ENCODE data around the gene OR2T10. TPM values are rescaled to one million over a fixed set of nuclear protein-coding genes. Genes with fewer than 3 reads are reported as not detected.
"Not testable (repeated sequence)": the region's sequence is repeated elsewhere in the genome, so short reads cannot be mapped to it uniquely, and the experiment has no call there.

OR2T10 gene
- total and polyA plus RNA-seq, 2 of the 4 experiments (the other 2 are of a cell fraction) = not detected

DNA sequence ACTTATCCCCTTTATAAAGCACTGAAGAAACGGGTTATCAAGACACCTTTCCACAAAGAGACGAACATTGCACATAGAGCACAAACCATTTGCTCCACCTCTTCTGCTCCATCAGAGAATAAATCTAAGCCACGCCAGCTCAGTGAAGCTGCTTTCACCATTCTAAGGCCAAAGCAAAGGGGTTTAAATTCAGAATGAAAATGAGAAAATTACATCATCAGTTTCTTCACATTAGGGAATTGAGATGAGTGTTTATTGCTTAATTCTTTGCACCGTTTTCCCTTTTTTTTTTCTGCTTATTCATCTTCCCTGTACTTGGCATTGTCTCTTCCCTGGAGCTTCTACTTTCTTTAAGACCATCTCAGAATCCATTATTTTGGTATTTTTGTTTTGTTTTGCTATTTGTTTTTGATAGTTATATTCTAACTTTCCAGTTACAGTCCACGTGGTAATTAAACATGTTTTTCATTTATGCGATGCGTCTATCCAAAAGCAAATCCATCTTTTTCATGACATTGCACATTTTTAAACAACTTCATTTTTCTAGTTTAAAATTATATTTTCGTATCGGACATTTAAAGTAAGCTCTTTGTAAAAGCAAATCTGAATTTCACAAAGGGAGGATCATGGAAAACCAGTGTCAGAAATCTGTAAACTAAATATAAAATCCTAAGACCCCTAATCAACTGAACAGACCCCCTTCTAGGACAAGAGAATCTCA, 21.1 kb downstream of the OR2T10 start:
- TF ChIP-seq MAZ (IDR thresholded peaks at IDR 0.05; ENCODE audit: borderline replicate concordance, low read depth, low read length) = no peak
- TF ChIP-seq, protein P1, sequence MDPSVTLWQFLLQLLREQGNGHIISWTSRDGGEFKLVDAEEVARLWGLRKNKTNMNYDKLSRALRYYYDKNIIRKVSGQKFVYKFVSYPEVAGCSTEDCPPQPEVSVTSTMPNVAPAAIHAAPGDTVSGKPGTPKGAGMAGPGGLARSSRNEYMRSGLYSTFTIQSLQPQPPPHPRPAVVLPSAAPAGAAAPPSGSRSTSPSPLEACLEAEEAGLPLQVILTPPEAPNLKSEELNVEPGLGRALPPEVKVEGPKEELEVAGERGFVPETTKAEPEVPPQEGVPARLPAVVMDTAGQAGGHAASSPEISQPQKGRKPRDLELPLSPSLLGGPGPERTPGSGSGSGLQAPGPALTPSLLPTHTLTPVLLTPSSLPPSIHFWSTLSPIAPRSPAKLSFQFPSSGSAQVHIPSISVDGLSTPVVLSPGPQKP (IDR thresholded peaks at IDR 0.05; ENCODE audit: borderline replicate concordance, low read depth, low read length) = no peak
- Histone ChIP-seq H4K8ac (ENCODE audit: low read depth in 2 of 2, low read length in 2 of 2) (no peak overlapping the region), H3K79me1 (ENCODE audit: low read depth in 1 of 2, low read length in 2 of 2) (no peaks in the 10 kb centered on the region), H2BK120ac (ENCODE audit: low read depth, low read length) (no peak overlapping the region), H3K36me3 (ENCODE audit: control insufficient read depth, insufficient read depth, low read length) (no peaks in the 10 kb centered on the region), H3K4me2 (ENCODE audit: low read depth, low read length) (no peak overlapping the region), H4K91ac (ENCODE audit: insufficient read depth, low read depth, low read length) (no peak overlapping the region), H3K9me1 (ENCODE audit: insufficient read depth, low read length) (no peaks in the 10 kb centered on the region), H3K18ac (ENCODE audit: low read depth, low read length) (no peak overlapping the region), H3K4me1 (ENCODE audit: control insufficient read depth, insufficient read depth, low read length) (no peaks in the 10 kb centered on the region), H3K9ac (ENCODE audit: low read depth, low read length) (no peak overlapping the region), H3K14ac (replicated peaks; ENCODE audit: low read depth, low read length) (no peak overlapping the region), H3K27ac (ENCODE audit: insufficient read depth, low read length) (no peak overlapping the region), H3K23ac (ENCODE audit: low read depth, low read length) (no peak overlapping the region), H3K9me3 (ENCODE audit: control insufficient read depth, insufficient read depth, low read length) (no peaks in the 10 kb centered on the region), H2BK5ac (ENCODE audit: low read depth, low read length, poor library complexity, severe bottlenecking) (no peak overlapping the region), H2AFZ (replicated peaks; ENCODE audit: low read length, poor library complexity) (no peak overlapping the region), H4K20me1 (ENCODE audit: insufficient read depth, low read length) (no peaks in the 10 kb centered on the region), H3K4me3 (ENCODE audit: insufficient read depth, low read depth, low read length) (no peak overlapping the region), H2BK15ac (ENCODE audit: low read depth, low read length) (no peak overlapping the region), H3K27me3 (ENCODE audit: control insufficient read depth, insufficient read depth, low read length) (no peaks in the 10 kb centered on the region), H3K4ac (ENCODE audit: low read depth, low read length) (no peak overlapping the region), H3K56ac (ENCODE audit: extremely low read depth, insufficient read depth, low read length) (no peak overlapping the region), H2AK9ac (replicated peaks; ENCODE audit: low read depth, low read length, poor library complexity) (no peak overlapping the region), H2AK5ac (ENCODE audit: low read depth, low read length) (no peak overlapping the region), H2BK20ac (ENCODE audit: low read depth, low read length) (no peak overlapping the region), H4K5ac (ENCODE audit: low read depth, low read length) (no peak overlapping the region)
- ChIA-PET POLR2A (ENCODE audit: unreplicated experiment) (no interaction called here), CTCF (no interaction called here)
- no peak for ATAC-seq (ENCODE audit: low read depth)
- in situ Hi-C loops (cut with MboI; ENCODE audit: low sequenced_read_pairs) = no loop called here
- WGBS, 2 experiments (ENCODE audit: extremely low coverage in 2 of 2, insufficient read length in 1 of 2) = no CpG with 5 or more reads among the region's 9 CpGs
- DNase-seq = no peak
- intact Hi-C loops (cut with micrococcal nuclease) = no loop called here
- BruUV-seq (replicated peaks) = no TSS peak
- dilution Hi-C loops (cut with HindIII; ENCODE audit: low sequenced_read_pairs, unreplicated experiment) = no loop called here

DNA sequence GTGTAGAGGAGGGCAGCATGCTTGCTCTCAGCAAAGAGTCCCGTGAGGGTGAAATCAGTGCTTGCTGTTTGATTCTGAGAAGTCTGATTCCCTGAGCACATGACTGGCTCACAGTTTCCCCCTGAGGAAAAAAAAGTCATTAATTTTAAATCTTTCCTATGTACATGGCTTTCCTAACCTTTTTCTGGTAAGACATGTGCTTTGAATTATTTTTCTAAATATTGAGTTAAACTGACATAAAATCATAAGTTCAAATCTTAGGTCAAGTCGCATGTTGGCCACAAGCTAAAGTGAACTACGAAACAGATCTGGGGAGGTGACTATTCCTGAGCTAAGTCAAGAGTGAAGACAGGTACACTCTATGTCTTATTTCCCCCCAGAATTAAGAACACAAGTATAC, 22.8 kb downstream of the OR2T10 start, which contains the start of gene OR2T34:
Gene OR2T34, minus strand, starts transcription at position 101 of the 400 bp plus-strand sequence. Its CDS starts 0 bp downstream, at position 101.
- H2AK9ac ChIP-seq (replicated peaks; ENCODE audit: low read depth, low read length, poor library complexity); BruUV-seq (replicated peaks); H3K27ac ChIP-seq (ENCODE audit: insufficient read depth, low read length); H3K9ac ChIP-seq (ENCODE audit: low read depth, low read length); intact Hi-C loops (cut with micrococcal nuclease); H3K23ac ChIP-seq (ENCODE audit: low read depth, low read length); H3K18ac ChIP-seq (ENCODE audit: low read depth, low read length); H3K9me1 ChIP-seq (ENCODE audit: insufficient read depth, low read length); H4K20me1 ChIP-seq (ENCODE audit: insufficient read depth, low read length); H3K4me3 ChIP-seq (ENCODE audit: insufficient read depth, low read depth, low read length); H3K9me3 ChIP-seq (ENCODE audit: control insufficient read depth, insufficient read depth, low read length); H3K79me1 ChIP-seq (ENCODE audit: low read depth in 1 of 2, low read length in 2 of 2); H2AK5ac ChIP-seq (ENCODE audit: low read depth, low read length); H3K56ac ChIP-seq (ENCODE audit: extremely low read depth, insufficient read depth, low read length); H2AFZ ChIP-seq (replicated peaks; ENCODE audit: low read length, poor library complexity); H3K4ac ChIP-seq (ENCODE audit: low read depth, low read length); H2BK20ac ChIP-seq (ENCODE audit: low read depth, low read length); ATAC-seq (ENCODE audit: low read depth); H3K36me3 ChIP-seq (ENCODE audit: control insufficient read depth, insufficient read depth, low read length); H4K91ac ChIP-seq (ENCODE audit: insufficient read depth, low read depth, low read length); H2BK120ac ChIP-seq (ENCODE audit: low read depth, low read length); H2BK5ac ChIP-seq (ENCODE audit: low read depth, low read length, poor library complexity, severe bottlenecking); H4K5ac ChIP-seq (ENCODE audit: low read depth, low read length); CTCF ChIA-PET; H3K4me2 ChIP-seq (ENCODE audit: low read depth, low read length); H4K8ac ChIP-seq (ENCODE audit: low read depth in 2 of 2, low read length in 2 of 2); POLR2A ChIA-PET (ENCODE audit: unreplicated experiment); dilution Hi-C loops (cut with HindIII; ENCODE audit: low sequenced_read_pairs, unreplicated experiment); H3K14ac ChIP-seq (replicated peaks; ENCODE audit: low read depth, low read length); H3K4me1 ChIP-seq (ENCODE audit: control insufficient read depth, insufficient read depth, low read length); H3K27me3 ChIP-seq (ENCODE audit: control insufficient read depth, insufficient read depth, low read length); in situ Hi-C loops (cut with MboI; ENCODE audit: low sequenced_read_pairs); H2BK15ac ChIP-seq (ENCODE audit: low read depth, low read length); DNase-seq: not testable (repeated sequence)
- WGBS, 2 experiments (ENCODE audit: extremely low coverage in 2 of 2, insufficient read length in 1 of 2) = no CpG with 5 or more reads among the region's 3 CpGs

Data from IMR-90 (cell line).